Lower lobe of right lung (tissue), 2 donors: ENCODE measurements around the gene STRIP1. TPM values are rescaled to one million over a fixed set of nuclear protein-coding genes. Genes with fewer than 3 reads are reported as not detected.
"Not testable (repeated sequence)": the region's sequence is repeated elsewhere in the genome, so short reads cannot be mapped to it uniquely, and the experiment has no call there.

Source experiments
- ATAC-seq, 2 donors: fragments of 200-7000 bp; cut with Tn5 transposase; one replicate each; pipeline ENCODE4 v1.9.1; 2020 to 2022; ENCODE audit warnings: mild to moderate bottlenecking in 2 of 2, moderate library complexity in 2 of 2
- DNase-seq: peaks from one replicate; pipeline ENCODE4 v3.0.0-alpha.2; 2020
- H3K27ac ChIP-seq: fragments of 200-600 bp; one replicate; pipeline ENCODE4 v1.8.0; 2022
- H3K27me3 ChIP-seq: fragments of 200-600 bp; one replicate; pipeline ENCODE4 v1.8.0; 2022; ENCODE audit warnings: low read depth
- H3K36me3 ChIP-seq: fragments of 200-600 bp; one replicate; pipeline ENCODE4 v1.8.0; 2022; ENCODE audit warnings: mild to moderate bottlenecking
- H3K4me1 ChIP-seq: fragments of 200-600 bp; one replicate; pipeline ENCODE4 v1.8.0; 2022
- H3K4me3 ChIP-seq: fragments of 200-600 bp; one replicate; pipeline ENCODE4 v1.8.0; 2022; ENCODE audit warnings: mild to moderate bottlenecking
- H3K9me3 ChIP-seq: fragments of 200-600 bp; one replicate; pipeline ENCODE4 v1.8.0; 2022
- CTCF ChIP-seq: fragments of 200-600 bp; IDR thresholded peaks from one replicate; pipeline ENCODE4 v1.8.0; 2022; ENCODE audit warnings: antibody characterized with exemption, mild to moderate bottlenecking
- intact Hi-C: fragments of 100-400 bp; cut with DNase I; formaldehyde crosslinking; loops from one replicate; pipeline ENCODE4 v1.11.0; 2022
- total RNA-seq: library from RNA; stranded (reverse); fragmentation: NEBNext Ultra II Directional; extraction: Animal tissue kit (Norgen Biotek cat#: 25700); gene quantifications from one replicate; pipeline ENCODE4 v1.2.1, GENCODE V29; 2021
- donor health status: DM: no; HTN: yes; CAD: no; lungs with severe emphysema.

The STRIP1 gene
- total RNA-seq, 1 donor from 2014 or later: 36.5 TPM

GRCh38 chr1:110070282-110070669 lies 35.9 kb downstream of the STRIP1 start:
- TF ChIP-seq CTCF: no peak
- peak overlapping the region; percentile 22 for H3K4me3 ChIP-seq
- ATAC-seq (peak; percentile 2 to 22), DNase-seq (no peak)
- peaks cover 27% of the 10 kb centered on the region for H3K4me1 ChIP-seq
- H3K9me3 ChIP-seq: no peaks in the 10 kb centered on the region
- intact Hi-C loops: no loop called here
- H3K27ac ChIP-seq: no peak overlapping the region
- no peaks in the 10 kb centered on the region for H3K36me3 ChIP-seq
- H3K27me3 ChIP-seq: peaks cover 78% of the 10 kb centered on the region

GRCh38 chr1:110070671-110071242 lies 36.3 kb downstream of the STRIP1 start, which contains the start of gene ALX3:
Gene ALX3, minus strand, starts transcription at chr1:110070672. Its CDS starts 60 bp downstream, at chr1:110070612.
- ATAC-seq: no peak
- Histone ChIP-seq H3K9me3 (no peaks in the 10 kb centered on the region), H3K4me1 (peaks cover 27% of the 10 kb centered on the region), H3K27me3 (peaks cover 81% of the 10 kb centered on the region), H3K27ac (no peak within 1 kb of the TSS), H3K36me3 (no peaks in the 10 kb centered on the region), H3K4me3 (peak within 1 kb of the TSS; percentile 22)
- TF ChIP-seq CTCF: no peak
- intact Hi-C loops: no loop called here
- no peak for DNase-seq

DNA sequence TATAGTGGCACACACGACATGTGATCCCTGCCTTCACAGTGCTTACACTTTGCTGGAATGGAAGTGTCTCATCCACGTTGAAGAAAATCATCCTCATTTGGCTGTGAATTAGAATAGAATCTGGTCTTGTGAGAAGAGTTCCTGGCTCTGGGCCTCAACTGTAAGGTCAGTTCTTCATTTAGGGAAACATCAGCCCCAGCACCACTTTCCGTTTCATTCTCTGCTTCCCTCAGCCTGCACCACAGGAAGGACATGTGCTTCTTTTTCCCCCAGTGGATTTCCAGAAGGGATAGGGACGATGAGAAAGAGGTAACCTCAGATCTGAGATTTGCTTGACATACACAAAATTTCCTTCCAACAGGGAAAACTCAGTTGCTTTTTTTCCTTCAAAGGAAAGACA lies 39.7 kb downstream of the STRIP1 start:
- Histone ChIP-seq H3K27me3 (peaks cover 61% of the 10 kb centered on the region), H3K4me1 (peaks cover 12% of the 10 kb centered on the region), H3K27ac (no peak overlapping the region), H3K36me3 (no peaks in the 10 kb centered on the region), H3K9me3 (no peaks in the 10 kb centered on the region), H3K4me3 (no peak overlapping the region)
- DNase-seq: no peak
- TF ChIP-seq CTCF: no peak
- intact Hi-C loops: no loop called here
- no peak for ATAC-seq

- Histone ChIP-seq H3K9me3 (no peaks in the 10 kb centered on the region), H3K27me3 (peaks cover 35% of the 10 kb centered on the region), H3K4me3 (no peak overlapping the region), H3K4me1 (no peaks in the 10 kb centered on the region), H3K36me3 (no peaks in the 10 kb centered on the region), H3K27ac (no peak overlapping the region)
- intact Hi-C loops: no loop called here
- TF ChIP-seq CTCF: no peak
- ATAC-seq: no peak
- DNase-seq: no peak
Observed at GRCh38 chr1:110076789-110077500, 42.5 kb downstream of the STRIP1 start.

- H3K9me3 ChIP-seq, H3K27ac ChIP-seq, H3K36me3 ChIP-seq, DNase-seq, H3K4me3 ChIP-seq, ATAC-seq, intact Hi-C loops: not testable (repeated sequence)
- Histone ChIP-seq H3K27me3 (peaks cover 24% of the 10 kb centered on the region), H3K4me1 (peaks cover 19% of the 10 kb centered on the region)
Observed at GRCh38 chr1:110079995-110080394, 45.6 kb downstream of the STRIP1 start.

- no peak for TF ChIP-seq CTCF
- ATAC-seq: no peak
Observed at GRCh38 chr1:110081061-110081460, 46.6 kb downstream of the STRIP1 start.

More at GRCh38 chr1:110081061-110081460, 46.6 kb downstream of the STRIP1 start:
- Histone ChIP-seq H3K9me3 (no peaks in the 10 kb centered on the region), H3K36me3 (no peaks in the 10 kb centered on the region), H3K4me1 (peaks cover 21% of the 10 kb centered on the region), H3K27me3 (peaks cover 27% of the 10 kb centered on the region), H3K27ac (no peak overlapping the region), H3K4me3 (no peak overlapping the region)
- DNase-seq: no peak
- intact Hi-C loops: no loop called here
